Bronchial epithelial cell (primary cell): Measurements from ENCODE around the gene ZSCAN2. TPM values are rescaled to one million over a fixed set of nuclear protein-coding genes. Genes with fewer than 3 reads are reported as not detected.
"Not testable (repeated sequence)": the region's sequence is repeated elsewhere in the genome, so short reads cannot be mapped to it uniquely, and the experiment has no call there.

Source experiments
- DNase-seq: peaks from one replicate; pipeline ENCODE4 v3.0.0-alpha.2; 2010; ENCODE audit warnings: low read depth
- FAIRE-seq: peaks from 2 replicates; lab custom pipeline; 2011; peaks lifted over from hg19 to GRCh38; lab: Jason Lieb, UNC
- H3K27me3 ChIP-seq: 2 replicates; pipeline ENCODE4 v1.5.1; 2011; ENCODE audit warnings: low read length; ENCODE audit not compliant: control insufficient read depth, insufficient read depth
- H3K36me3 ChIP-seq: 2 replicates; pipeline ENCODE4 v1.5.1; 2011; ENCODE audit warnings: low read length; ENCODE audit not compliant: control insufficient read depth, insufficient read depth
- H3K4me3 ChIP-seq: 2 replicates; pipeline ENCODE4 v1.5.1; 2011; ENCODE audit warnings: mild to moderate bottlenecking, low read depth, low read length, control low read depth
- total RNA-seq: library from RNA; depleted of rRNA; stranded (reverse); fragments of >200 nt; gene quantifications from 2 replicates; pipeline ENCODE4 v1.2.1, GENCODE V29; 2014
- TF ChIP-seq, protein P1 (sequence below): IDR thresholded peaks from 2 replicates; pipeline ENCODE4 v1.5.1; 2011; ENCODE audit warnings: mild to moderate bottlenecking, moderate library complexity, low read length, control low read depth, inconsistent platforms; ENCODE audit not compliant: insufficient read depth, severe bottlenecking

ZSCAN2 gene
- 4.7 and 7.4 TPM in 2 replicates for total RNA-seq

DNA sequence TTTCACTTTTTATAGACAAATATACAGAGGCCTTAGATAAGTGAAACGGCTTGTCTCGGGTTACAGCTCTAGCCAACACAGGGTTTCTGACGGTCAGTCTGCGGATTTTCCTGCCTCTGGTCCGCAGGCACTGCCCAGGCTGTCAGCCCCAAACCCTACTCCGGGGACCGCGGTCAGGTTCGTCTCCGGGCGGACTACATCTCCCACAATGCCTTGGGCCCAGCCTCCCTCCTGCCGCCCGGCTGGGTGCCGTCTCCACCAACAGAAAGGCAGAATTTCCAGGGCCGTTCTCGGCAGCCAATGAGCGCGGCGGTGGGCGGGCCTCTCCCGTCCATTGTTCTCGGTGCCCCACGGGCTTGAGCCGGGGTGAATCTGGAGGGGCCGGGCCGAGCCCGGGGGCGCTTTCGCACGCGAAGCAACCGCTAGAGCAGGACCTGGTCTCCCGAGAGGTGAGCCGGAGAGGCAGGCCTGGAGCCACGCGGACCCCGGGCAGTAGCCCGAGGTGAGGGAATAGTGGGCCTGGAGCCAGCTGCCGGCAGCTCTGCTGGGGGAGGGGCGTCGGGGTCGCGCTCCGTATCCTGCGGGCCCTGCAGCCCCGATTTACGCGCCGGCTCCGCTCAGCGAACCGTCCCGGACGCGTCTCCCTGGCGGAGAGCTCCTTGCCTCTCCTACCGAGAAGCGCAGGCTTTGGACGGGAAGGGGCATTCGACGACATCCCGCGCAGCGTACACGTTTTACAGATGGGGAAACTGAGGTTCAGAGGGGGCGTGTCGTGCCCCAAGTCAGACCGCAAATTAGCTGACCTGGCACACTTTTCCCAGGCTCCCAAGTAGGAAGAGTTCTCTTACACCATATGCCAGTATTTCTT, at the start of gene ZSCAN2:
ZSCAN2 (plus strand) TSS at position 323 of the 868 bp plus-strand sequence. CDS start 2,919 bp downstream, outside the sequence.
- H3K4me3 ChIP-seq: peak within 1 kb of the TSS; percentile 90

DNA sequence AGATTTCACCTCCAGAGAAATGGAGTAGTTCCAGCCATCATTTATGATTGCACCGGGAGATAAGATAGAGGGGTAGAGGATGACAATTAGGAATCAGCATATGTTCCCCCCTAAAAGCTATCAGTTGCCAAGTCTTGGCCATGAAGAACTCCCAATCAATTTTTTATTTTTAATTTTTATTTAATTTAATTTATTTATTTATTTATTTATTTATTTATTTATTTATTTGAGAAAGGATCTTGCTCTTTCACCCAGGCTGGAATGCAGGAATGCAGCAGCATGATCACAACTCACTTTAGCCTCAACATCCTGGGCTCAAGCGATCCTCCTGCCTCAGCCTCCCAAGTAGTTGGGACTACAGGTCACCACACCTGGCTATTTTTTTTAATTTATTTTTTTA, 49.2 kb upstream of the ZSCAN2 start:
- FAIRE-seq: not testable (repeated sequence)

More for the DNA sequence above, at the start of gene ZSCAN2:
- DNase-seq: peak; percentile 85
- FAIRE-seq: no peak
- H3K36me3 ChIP-seq: peaks cover 3% of the 10 kb centered on the region
- no peaks in the 10 kb centered on the region for H3K27me3 ChIP-seq
- TF ChIP-seq, protein P1, sequence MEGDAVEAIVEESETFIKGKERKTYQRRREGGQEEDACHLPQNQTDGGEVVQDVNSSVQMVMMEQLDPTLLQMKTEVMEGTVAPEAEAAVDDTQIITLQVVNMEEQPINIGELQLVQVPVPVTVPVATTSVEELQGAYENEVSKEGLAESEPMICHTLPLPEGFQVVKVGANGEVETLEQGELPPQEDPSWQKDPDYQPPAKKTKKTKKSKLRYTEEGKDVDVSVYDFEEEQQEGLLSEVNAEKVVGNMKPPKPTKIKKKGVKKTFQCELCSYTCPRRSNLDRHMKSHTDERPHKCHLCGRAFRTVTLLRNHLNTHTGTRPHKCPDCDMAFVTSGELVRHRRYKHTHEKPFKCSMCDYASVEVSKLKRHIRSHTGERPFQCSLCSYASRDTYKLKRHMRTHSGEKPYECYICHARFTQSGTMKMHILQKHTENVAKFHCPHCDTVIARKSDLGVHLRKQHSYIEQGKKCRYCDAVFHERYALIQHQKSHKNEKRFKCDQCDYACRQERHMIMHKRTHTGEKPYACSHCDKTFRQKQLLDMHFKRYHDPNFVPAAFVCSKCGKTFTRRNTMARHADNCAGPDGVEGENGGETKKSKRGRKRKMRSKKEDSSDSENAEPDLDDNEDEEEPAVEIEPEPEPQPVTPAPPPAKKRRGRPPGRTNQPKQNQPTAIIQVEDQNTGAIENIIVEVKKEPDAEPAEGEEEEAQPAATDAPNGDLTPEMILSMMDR: no peak

DNA sequence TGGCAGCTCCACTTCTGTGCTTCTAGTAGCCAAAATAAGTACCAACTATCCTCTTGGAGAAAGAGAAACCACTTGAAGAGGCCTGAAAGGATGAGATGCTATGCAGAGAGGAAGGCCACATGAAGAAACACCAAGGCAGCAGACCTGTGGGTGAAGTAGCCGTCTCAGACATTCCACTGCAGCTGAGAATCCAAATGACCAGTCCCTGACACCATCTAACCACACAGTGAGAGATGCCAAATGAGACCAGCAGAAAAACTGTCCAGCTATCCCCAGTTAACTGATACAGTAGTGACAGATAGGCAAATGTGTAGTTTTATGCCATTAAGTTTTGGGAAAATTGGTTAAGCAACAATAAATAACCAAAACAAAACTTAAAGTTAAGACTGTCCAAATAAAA, 47.9 kb upstream of the ZSCAN2 start:
- Histone ChIP-seq H3K27me3 (no peaks in the 10 kb centered on the region), H3K4me3 (no peak overlapping the region), H3K36me3 (peaks cover 2% of the 10 kb centered on the region)
- no peak for FAIRE-seq
- TF ChIP-seq, protein P1: no peak
- DNase-seq: no peak

More for the DNA sequence above, 49.2 kb upstream of the ZSCAN2 start:
- not testable (repeated sequence) for H3K4me3 ChIP-seq, H3K36me3 ChIP-seq, DNase-seq, H3K27me3 ChIP-seq

DNA sequence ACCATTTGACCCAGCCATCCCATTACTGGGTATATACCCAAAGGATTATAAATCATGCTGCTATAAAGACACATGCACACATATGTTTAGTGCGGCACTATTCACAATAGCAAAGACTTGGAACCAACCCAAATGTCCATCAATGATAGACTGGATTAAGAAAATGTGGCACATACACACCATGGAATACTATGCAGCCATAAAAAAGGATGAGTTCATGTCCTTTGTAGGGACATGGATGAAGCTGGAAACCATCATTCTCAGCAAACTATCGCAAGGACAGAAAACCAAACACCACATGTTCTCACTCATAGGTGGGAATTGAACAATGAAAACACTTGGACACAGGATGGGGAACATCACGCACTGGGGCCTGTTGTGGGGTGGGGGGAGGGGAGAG, 44.1 kb upstream of the ZSCAN2 start:
- FAIRE-seq, DNase-seq, H3K27me3 ChIP-seq, H3K36me3 ChIP-seq, H3K4me3 ChIP-seq: not testable (repeated sequence)

DNA sequence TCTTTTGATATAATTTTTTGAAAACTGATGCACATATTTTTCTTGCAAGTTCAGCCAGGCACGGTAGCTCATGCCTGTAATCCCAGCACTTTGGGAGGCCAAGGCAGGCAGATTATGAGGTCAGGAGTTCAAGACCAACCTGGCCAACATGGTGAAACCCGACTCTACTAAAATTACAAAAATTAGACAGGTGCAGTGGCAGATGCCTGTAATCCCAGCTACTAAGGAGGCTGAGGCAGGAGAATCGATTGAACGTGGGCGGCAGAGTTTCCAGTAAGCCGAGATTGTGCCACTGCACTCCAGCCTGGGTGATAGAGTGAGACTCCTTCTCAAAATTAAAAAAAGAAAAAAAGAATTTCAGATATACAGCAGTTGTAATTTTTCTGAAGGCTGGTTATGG, 32.8 kb upstream of the ZSCAN2 start:
- not testable (repeated sequence) for FAIRE-seq, H3K27me3 ChIP-seq, H3K4me3 ChIP-seq, H3K36me3 ChIP-seq, DNase-seq

DNA sequence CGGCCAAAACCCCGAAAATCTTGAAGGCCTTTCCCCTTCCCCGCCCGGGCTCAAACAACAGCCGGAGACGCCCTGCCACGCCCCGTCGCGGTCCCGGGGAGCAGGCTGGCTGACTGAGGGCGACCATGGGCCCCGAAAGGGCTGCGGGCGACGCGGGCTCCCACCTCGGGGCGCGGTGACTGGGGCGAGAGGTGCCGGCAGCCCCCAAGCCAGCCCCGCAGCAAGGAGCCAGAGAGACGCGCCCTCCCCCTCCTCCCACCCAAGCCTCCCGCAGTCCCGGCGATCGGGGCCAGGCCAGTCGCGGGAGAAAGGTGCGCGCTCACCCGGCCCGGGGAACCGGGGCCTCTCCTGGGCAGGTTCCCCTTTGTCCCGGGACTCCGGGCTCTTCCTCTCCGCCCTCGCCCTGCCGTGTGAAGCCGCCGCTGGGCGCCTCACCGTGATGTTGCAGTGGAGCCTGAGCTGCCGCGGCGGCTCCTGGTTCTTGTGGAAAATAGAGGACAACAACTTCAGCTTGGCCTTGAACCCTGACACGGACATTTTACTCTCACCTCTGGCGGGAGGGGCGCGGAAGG, 30.6 kb upstream of the ZSCAN2 start:
- DNase-seq (no peak), FAIRE-seq (no peak)
- TF ChIP-seq, protein P1: no peak
- Histone ChIP-seq H3K27me3 (no peaks in the 10 kb centered on the region), H3K4me3 (peak overlapping the region; percentile 77), H3K36me3 (no peaks in the 10 kb centered on the region)

DNA sequence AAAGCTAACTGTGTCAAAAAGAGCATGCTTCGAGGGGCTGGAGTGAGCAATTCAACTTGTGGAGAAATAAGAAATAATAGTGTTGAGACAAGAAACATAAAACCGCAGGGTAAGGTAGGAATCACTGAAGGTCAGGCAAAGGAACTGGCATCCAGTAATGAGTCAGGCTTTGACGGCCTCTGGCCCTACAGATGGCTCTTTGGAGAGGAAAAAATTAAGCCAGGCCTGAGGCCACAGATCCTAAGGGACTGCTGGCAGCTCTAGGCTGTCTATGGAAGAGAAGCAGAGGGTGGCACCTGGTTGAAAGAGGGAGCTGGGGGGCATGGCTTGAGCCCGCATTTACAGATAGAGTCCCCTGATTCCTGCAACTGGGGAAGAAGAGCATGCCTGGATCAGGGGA, 28.6 kb upstream of the ZSCAN2 start:
- H3K4me3 ChIP-seq: no peak overlapping the region
- FAIRE-seq: no peak
- H3K27me3 ChIP-seq: no peaks in the 10 kb centered on the region
- TF ChIP-seq, protein P1: no peak
- H3K36me3 ChIP-seq: no peaks in the 10 kb centered on the region
- no peak for DNase-seq
